ENCODE measurements around the gene PPA2.
A peak's percentile ranks its signal among the peaks of the same experiment; 100 is the strongest.
"Not testable (repeated sequence)": the region's sequence is repeated elsewhere in the genome, so short reads cannot be mapped to it uniquely, and the experiment has no call there.

PPA2 gene

DNA sequence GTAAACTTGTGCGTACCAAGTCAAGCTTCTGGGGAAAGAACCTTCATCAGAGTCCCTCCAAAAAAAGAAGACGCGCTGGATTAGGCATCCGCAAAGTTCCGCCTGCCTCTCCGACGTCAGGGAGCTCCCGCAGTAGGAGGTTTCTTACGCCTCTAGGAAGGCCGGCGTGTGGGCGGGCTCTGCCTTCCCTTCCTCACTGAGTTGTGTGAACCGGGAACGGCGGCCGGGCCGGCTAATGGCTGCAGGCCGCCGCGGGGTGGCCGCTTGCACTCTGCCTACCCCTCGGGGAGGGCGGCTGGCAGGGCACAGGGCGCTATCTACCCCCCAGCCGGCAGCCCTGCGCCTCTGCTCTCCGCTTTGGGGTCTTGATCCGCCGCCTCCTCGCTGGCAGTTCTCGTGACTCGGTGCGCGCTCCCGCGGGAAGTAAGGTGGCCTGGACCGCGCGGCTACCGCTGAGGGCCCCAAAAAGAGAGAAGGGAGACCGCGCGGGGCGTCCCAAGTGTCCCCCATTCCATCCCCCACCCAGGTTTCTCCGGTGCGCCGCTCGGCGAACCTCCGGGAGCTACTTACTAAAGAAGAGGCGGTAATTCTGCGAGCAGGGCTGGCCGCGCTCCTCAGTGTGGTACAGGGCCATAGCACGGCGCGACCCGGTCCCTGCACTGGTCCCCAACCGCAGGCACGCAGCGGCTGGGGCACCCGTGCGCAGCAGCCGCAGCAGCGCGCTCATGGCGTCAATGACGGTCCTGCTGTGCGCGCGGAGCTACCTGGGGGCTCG is at the start of gene PPA2:
Gene PPA2 (minus strand): TSS at position 739 of the 775 bp plus-strand sequence. CDS start 12 bp downstream, at position 727.
- DNase-seq (ENCODE audit: low read depth): peak; percentile 36

GRCh38 chr4:105520819-105521790 is 47.2 kb upstream of the PPA2 start:
- DNase-seq (ENCODE audit: low read depth): peak; percentile 12

DNA sequence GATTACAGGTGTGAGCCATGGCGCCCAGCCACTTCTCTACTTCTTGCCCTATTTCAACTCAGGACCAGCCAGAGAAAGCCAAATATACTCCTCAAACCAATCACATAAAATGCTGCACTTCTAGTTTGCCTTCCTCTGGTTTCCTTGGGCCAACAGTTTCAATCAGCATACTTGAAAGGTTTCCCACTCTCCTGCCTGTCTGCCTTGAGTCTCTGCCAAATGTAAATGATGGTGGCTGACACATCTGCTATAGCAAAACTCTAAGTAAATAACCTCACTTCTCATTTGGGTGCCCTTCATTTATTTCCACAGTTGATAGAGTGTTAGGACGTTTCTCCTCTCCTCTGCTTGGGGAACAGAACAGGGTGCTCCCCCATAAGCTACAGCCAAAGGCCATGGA is 36.4 kb upstream of the PPA2 start:
- no peak for DNase-seq (ENCODE audit: low read depth)

DNA sequence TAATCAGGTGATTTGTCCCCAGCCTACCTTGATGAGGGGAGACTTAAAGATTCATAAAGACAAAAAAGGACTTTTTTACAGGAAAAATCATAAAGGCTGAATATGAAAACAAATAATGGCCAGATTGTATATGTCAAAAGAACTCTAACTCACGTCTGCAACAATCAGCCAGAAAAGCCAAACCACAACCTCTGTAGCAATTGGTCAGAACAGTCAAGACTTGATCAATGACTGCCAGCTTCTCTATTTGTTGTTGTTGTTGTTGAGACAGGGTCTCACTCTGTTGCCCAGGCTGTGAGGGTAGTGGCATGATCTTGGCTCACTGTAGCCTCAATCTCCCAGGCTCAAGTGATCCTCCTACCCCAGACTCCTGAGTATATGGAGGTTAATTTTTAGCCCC is 35.9 kb upstream of the PPA2 start:
- DNase-seq (ENCODE audit: low read depth): no peak

DNA sequence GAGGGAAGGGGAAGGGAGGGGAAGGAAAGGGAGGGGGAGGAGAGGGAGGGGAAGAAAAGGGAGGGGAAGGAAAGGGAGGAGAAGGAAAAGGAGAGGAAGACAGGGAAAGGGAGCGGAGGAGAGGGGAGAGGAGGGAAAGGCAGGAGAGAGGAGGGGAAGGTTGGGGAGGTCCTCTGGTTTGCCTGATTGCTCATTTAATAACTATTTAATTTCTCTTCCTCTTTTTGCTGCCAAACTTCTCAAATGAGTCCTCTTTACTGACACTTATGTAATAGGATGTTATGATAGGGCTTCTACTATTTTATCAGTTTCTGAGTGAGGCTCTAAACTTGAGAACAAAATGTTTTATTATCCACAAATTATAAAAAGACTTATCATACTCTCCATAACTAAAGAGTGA is 35.4 kb upstream of the PPA2 start:
- no peak for DNase-seq (ENCODE audit: low read depth)

- no peak for DNase-seq (ENCODE audit: low read depth)
These were observed 30.9 kb upstream of the PPA2 start for GRCh38 chr4:105504744-105505143.

- no peak for DNase-seq (ENCODE audit: low read depth)
These were observed 29.6 kb upstream of the PPA2 start for GRCh38 chr4:105503484-105503883.

DNA sequence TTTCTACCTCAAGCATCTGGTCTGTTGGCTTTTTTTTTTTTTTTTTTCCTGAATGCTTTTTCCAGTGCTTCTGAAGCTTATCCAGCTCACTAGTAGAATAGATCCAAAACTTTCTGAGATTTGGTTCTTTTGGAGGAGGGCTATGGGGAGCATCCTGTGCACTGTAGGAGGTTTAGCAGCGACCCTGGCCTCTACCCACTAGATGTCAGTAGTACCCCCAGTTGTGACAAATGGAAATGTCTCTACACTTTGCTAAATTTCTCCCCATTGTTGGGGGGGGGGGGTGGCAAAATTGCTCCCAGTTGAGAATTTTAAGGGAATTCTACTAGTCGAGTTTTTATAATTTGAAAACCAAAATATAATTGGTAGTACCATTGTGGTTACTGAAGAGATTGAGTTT is 23.0 kb upstream of the PPA2 start:
- no peak for DNase-seq (ENCODE audit: low read depth)

GRCh38 chr4:105495667-105496066 is 21.8 kb upstream of the PPA2 start:
- DNase-seq (ENCODE audit: low read depth): no peak

GRCh38 chr4:105490523-105490922 is 16.7 kb upstream of the PPA2 start:
- no peak for DNase-seq (ENCODE audit: low read depth)

- no peak for DNase-seq (ENCODE audit: low read depth)
These were observed 10.0 kb upstream of the PPA2 start for GRCh38 chr4:105483840-105484239.

- DNase-seq (ENCODE audit: low read depth): peak; percentile 41
These were observed 247 bp upstream of the PPA2 start for GRCh38 chr4:105474099-105474518.

- no peak for DNase-seq (ENCODE audit: low read depth)
These were observed 965 bp downstream of the PPA2 start for GRCh38 chr4:105472871-105473323.

DNA sequence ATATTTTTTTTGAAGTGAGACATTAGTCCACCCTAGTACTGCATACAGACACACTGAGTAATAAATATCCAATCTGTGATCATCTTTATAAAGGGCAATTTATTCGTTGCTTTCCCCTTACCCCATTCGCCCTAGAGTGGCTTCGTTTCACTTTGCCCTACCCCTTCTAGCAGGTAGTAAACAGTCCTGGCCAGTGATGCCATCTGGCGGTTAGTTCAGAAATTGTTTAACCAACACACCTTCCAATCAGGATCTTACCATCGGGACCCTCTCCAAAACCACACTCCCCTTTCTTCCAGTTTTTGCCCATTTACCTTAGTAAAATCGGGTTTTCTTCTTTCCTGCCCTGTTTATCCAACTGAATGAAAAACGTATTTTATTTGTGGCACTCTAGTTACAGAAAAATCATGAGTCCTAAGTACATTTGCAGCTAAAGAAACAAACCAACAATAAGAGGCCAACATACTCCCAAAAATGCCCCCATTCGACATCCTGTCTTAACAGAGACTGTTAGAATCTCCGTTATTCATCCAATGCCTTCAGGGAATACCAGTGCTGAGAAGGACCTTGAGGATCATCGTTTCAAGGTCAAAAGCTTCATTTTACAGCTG is 2.2 kb downstream of the PPA2 start:
- DNase-seq (ENCODE audit: low read depth): peak; percentile 27

- no peak for DNase-seq (ENCODE audit: low read depth)
These were observed 3.1 kb downstream of the PPA2 start for GRCh38 chr4:105470766-105471165.

DNA sequence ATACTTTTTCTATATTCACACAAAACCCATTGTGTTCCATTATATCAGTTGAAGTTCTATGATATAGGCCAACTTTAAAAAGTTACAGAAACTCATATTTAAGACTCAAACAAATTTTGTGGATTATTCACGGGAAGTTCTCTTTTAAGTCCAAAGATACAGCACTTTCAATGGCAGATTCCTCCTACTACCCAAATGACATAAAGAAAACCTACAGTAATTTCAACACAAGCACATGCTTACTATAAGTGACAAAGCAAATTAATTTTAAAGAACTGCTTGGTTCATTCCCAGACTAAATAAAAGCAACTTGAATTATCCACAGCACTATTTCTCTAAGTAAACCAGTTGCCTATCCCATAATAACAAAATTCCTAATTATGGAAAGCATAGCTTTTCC is 4.1 kb downstream of the PPA2 start:
- DNase-seq (ENCODE audit: low read depth): no peak

GRCh38 chr4:105466580-105466979 is 7.3 kb downstream of the PPA2 start:
- DNase-seq (ENCODE audit: low read depth): no peak

DNA sequence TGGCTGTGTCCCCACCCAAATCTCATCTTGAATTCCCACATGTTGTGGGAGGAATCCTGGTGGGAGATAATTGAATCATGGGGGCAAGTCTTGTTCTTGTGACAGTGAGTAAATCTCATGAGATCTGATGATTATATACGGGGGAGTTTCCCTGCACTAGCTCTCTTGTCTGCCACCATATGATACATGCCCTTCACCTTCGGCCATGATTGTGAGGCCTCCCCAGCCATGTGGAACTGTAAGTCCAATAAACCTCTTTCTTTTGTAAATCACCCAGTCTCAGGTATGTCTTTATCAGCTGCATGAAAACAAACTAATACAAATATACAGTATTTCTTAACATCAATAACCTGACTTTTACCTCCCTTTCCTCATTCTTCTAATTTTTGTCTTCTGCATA is 9.3 kb downstream of the PPA2 start:
- DNase-seq (ENCODE audit: low read depth): not testable (repeated sequence)

DNA sequence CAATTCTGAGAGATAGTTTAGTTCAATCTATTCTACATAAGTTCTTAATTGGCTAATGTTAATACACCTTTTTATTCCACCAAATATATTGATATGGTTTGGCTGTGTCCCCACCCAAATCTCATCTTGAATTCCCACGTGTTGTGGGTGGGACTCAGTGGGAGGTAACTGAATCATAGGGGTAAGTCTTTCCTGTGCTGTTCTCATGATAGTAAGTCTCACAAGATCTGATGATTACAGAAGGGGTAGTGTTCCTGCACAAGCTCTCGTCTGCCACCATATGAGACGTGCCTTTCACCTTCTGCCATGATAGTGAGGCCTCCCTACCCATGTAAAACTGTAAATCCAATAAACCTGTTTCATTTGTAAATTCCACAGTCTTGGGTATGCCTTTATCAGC is 11.3 kb downstream of the PPA2 start:
- no peak for DNase-seq (ENCODE audit: low read depth)

DNA sequence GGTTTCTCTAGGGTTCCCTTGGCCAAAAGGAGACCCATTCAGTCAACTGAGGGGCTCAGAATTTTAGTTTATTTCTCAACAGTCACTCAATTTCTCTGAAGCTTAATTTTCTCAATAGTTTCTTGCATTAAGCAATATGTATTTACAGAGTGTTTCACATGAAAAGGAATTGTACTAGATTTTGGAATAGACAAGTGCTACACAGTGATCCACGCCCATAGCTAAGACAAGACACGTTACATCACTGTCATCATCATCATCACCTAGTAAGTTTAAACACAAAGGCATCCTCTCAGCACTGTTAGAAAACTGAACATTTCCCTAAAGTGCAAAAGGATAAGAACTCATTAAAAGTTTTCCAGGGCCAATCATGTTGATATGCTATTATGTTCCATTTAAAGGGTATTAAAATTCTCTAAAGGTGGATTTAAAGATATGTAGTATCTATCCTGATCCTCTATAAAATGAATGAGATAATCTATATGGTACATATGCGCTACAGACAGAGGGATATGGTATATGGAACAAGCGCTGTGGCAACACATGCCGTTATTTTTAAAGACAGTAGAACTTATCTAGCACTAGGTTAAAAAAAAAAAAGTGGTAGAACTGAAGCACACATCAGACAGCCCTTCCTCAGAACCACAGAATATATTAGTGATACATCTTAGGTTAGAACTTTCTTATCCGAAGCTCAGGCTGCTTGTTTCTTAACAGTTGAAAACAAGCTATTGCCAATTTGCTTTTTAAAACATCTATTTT is 12.1 kb downstream of the PPA2 start:
- DNase-seq (ENCODE audit: low read depth): no peak

- no peak for DNase-seq (ENCODE audit: low read depth)
These were observed 12.6 kb downstream of the PPA2 start for GRCh38 chr4:105461221-105461620.

- DNase-seq (ENCODE audit: low read depth): no peak
These were observed 13.6 kb downstream of the PPA2 start for GRCh38 chr4:105460306-105460705.

Data from HS-27A (cell line).